ENCODE results near the gene ASAP2.

- TF ChIP-seq CTCF (IDR thresholded peaks at IDR 0.05; ENCODE audit: low read length) (no peak), EZH2 (IDR thresholded peaks at IDR 0.05; ENCODE audit: borderline replicate concordance, low read length) (no peak)
Observed at GRCh38 chr2:9174771-9175437, 31.7 kb upstream of the ASAP2 start.
